Left ventricle myocardium inferior (tissue), 1 donor: ENCODE measurements around the gene SLC30A10. TPM values are rescaled to one million over a fixed set of nuclear protein-coding genes. Genes with fewer than 3 reads are reported as not detected.

Source experiments
- DNase-seq: peaks from one replicate; pipeline ENCODE4 v3.0.0-alpha.2; 2020
- H3K27ac ChIP-seq: fragments of 200-600 bp; replicated peaks from 2 replicates; pipeline ENCODE4 v1.8.0; 2021
- H3K27me3 ChIP-seq: fragments of 200-600 bp; 2 replicates; pipeline ENCODE4 v1.8.0; 2021; ENCODE audit warnings: low read depth
- H3K36me3 ChIP-seq: fragments of 200-600 bp; 2 replicates; pipeline ENCODE4 v1.8.0; 2021
- H3K4me1 ChIP-seq: fragments of 200-600 bp; 2 replicates; pipeline ENCODE4 v1.8.0; 2021
- H3K4me3 ChIP-seq: fragments of 200-600 bp; 2 replicates; pipeline ENCODE4 v1.8.0; 2021; ENCODE audit warnings: mild to moderate bottlenecking, moderate library complexity
- H3K9me3 ChIP-seq: fragments of 200-600 bp; replicated peaks from 2 replicates; pipeline ENCODE4 v1.8.0; 2021
- CTCF ChIP-seq: fragments of 200-600 bp; IDR thresholded peaks from 2 replicates; pipeline ENCODE4 v1.8.0; 2021; ENCODE audit warnings: antibody characterized with exemption, mild to moderate bottlenecking, borderline replicate concordance
- intact Hi-C: fragments of 100-400 bp; cut with micrococcal nuclease; formaldehyde crosslinking; loops from one replicate; pipeline ENCODE4 v1.11.0; 2022
- total RNA-seq: library from RNA; stranded (reverse); fragmentation: NEBNext Ultra II Directional; extraction: Animal tissue kit (Norgen Biotek cat#: 25700); gene quantifications from one replicate; pipeline ENCODE4 v1.2.1, GENCODE V29; 2021
- donor health status: DM: no; HTN: yes; CAD: no; lungs with severe emphysema.

SLC30A10 gene
- total RNA-seq, 1 donor from 2014 or later = 0.47 TPM

- no peak for DNase-seq
- no peak for TF ChIP-seq CTCF
- Histone ChIP-seq H3K4me1 (no peaks in the 10 kb centered on the region), H3K36me3 (no peaks in the 10 kb centered on the region), H3K9me3 (no peaks in the 10 kb centered on the region), H3K27ac (no peak overlapping the region), H3K4me3 (no peak overlapping the region), H3K27me3 (peaks cover 26% of the 10 kb centered on the region)
- intact Hi-C loops = no loop called here
These were observed 42.7 kb downstream of the SLC30A10 start for GRCh38 chr1:219885680-219886079.

- Histone ChIP-seq H3K27ac (no peak overlapping the region), H3K9me3 (no peaks in the 10 kb centered on the region), H3K27me3 (peaks cover 39% of the 10 kb centered on the region), H3K4me3 (no peak overlapping the region), H3K4me1 (no peaks in the 10 kb centered on the region), H3K36me3 (no peaks in the 10 kb centered on the region)
- TF ChIP-seq CTCF = no peak
- intact Hi-C loops = no loop called here
- no peak for DNase-seq
These were observed 44.7 kb downstream of the SLC30A10 start for GRCh38 chr1:219883400-219884332.

GRCh38 chr1:219882755-219883154, 45.6 kb downstream of the SLC30A10 start:
- intact Hi-C loops = no loop called here
- TF ChIP-seq CTCF = no peak

DNA sequence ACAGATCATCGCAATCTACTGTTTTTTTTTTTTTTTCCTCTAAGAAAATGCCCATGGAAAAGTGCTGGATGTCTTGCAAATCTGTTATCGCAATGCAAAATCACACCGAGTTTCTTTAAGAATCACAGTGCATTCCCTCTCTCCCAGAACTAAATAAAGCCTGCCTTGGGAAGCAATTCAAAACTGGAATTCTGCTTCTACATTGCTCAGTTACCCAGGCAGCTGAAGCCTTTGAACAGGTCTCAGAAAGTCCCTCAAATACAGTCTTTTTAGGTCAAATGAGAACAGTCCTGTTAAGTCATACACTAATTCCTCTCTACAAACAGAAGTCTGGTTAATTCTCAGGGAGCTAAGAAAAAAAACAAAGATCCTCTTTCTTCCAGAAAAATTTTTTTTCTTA, 46.3 kb downstream of the SLC30A10 start:
- H3K27ac ChIP-seq = no peak overlapping the region
- no peak overlapping the region for H3K4me3 ChIP-seq
- no peaks in the 10 kb centered on the region for H3K9me3 ChIP-seq
- intact Hi-C loops = no loop called here
- no peak for TF ChIP-seq CTCF
- no peak for DNase-seq
- H3K4me1 ChIP-seq = no peaks in the 10 kb centered on the region
- peaks cover 51% of the 10 kb centered on the region for H3K27me3 ChIP-seq
- H3K36me3 ChIP-seq = no peaks in the 10 kb centered on the region

More at GRCh38 chr1:219882755-219883154, 45.6 kb downstream of the SLC30A10 start:
- H3K9me3 ChIP-seq = no peaks in the 10 kb centered on the region
- H3K27ac ChIP-seq = no peak overlapping the region
- no peak for DNase-seq
- no peaks in the 10 kb centered on the region for H3K4me1 ChIP-seq
- peaks cover 48% of the 10 kb centered on the region for H3K27me3 ChIP-seq
- no peaks in the 10 kb centered on the region for H3K36me3 ChIP-seq
- H3K4me3 ChIP-seq = no peak overlapping the region

- no peak for DNase-seq
- peaks cover 47% of the 10 kb centered on the region for H3K27me3 ChIP-seq
- intact Hi-C loops = no loop called here
- TF ChIP-seq CTCF = no peak
- no peak overlapping the region for H3K4me3 ChIP-seq
- H3K4me1 ChIP-seq = no peaks in the 10 kb centered on the region
- no peak overlapping the region for H3K27ac ChIP-seq
- H3K9me3 ChIP-seq = no peaks in the 10 kb centered on the region
- H3K36me3 ChIP-seq = no peaks in the 10 kb centered on the region
These were observed 47.4 kb downstream of the SLC30A10 start for GRCh38 chr1:219880765-219881457.
